AG10803 (cell line): Measurements from ENCODE around the gene RND2.
A peak's percentile ranks its signal among the peaks of the same experiment; 100 is the strongest.
"Not testable (repeated sequence)": the region's sequence is repeated elsewhere in the genome, so short reads cannot be mapped to it uniquely, and the experiment has no call there.

Experiments
- DNase-seq: peaks from one replicate; pipeline ENCODE4 v3.0.0; 2010; ENCODE audit warnings: low read depth
- H3K4me3 ChIP-seq: 2 replicates; pipeline ENCODE4 v1.5.1; 2011; ENCODE audit warnings: mild to moderate bottlenecking, low read length, control low read depth
- TF ChIP-seq, protein P1 (sequence below): conservative IDR thresholded peaks from 2 replicates; pipeline ENCODE4 v1.5.1; 2011; ENCODE audit warnings: mild to moderate bottlenecking, low read length, control low read depth, inconsistent platforms

Gene RND2

DNA sequence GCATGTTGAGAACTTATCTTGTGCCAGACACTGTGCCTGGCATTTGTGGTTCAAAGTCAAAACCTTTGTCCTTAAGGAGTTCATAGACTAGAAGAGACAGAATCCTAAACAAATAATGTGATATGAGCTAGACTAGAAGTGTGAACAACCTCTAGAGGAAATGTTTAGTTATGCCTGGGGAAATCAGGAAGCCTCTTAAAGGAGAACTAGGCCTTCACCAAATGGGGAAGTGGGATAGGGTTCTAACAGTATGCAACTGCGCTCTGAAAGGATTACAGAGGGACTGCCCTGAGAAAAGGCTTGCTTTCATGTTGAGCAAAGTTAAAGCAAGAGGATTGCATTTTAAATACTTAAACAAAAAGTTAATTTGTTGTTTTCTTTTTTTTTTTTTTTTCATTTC is 39.8 kb upstream of the RND2 start:
- DNase-seq, result no peak
- TF ChIP-seq, protein P1, sequence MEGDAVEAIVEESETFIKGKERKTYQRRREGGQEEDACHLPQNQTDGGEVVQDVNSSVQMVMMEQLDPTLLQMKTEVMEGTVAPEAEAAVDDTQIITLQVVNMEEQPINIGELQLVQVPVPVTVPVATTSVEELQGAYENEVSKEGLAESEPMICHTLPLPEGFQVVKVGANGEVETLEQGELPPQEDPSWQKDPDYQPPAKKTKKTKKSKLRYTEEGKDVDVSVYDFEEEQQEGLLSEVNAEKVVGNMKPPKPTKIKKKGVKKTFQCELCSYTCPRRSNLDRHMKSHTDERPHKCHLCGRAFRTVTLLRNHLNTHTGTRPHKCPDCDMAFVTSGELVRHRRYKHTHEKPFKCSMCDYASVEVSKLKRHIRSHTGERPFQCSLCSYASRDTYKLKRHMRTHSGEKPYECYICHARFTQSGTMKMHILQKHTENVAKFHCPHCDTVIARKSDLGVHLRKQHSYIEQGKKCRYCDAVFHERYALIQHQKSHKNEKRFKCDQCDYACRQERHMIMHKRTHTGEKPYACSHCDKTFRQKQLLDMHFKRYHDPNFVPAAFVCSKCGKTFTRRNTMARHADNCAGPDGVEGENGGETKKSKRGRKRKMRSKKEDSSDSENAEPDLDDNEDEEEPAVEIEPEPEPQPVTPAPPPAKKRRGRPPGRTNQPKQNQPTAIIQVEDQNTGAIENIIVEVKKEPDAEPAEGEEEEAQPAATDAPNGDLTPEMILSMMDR, result no peak
- no peak overlapping the region for H3K4me3 ChIP-seq

DNA sequence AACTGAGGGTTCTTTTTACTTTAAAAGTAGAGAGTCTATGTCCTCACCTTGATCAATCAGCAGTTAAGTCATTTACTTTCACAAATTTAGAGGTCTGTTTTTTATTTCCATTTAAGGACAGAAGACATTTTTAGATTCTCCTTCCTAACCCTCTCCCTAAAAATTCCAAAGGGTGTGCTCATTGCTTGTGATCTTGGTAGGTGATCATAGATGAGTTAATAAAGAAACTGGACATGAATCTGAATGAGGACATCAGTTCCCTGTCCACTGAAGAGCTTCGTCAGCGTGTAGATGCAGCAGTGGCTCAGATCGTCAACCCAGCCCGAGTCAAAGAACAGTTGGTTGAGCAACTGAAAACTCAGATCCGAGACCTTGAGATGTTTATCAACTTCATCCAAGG is 35.9 kb upstream of the RND2 start:
- no peak overlapping the region for H3K4me3 ChIP-seq
- TF ChIP-seq, protein P1, result no peak

DNA sequence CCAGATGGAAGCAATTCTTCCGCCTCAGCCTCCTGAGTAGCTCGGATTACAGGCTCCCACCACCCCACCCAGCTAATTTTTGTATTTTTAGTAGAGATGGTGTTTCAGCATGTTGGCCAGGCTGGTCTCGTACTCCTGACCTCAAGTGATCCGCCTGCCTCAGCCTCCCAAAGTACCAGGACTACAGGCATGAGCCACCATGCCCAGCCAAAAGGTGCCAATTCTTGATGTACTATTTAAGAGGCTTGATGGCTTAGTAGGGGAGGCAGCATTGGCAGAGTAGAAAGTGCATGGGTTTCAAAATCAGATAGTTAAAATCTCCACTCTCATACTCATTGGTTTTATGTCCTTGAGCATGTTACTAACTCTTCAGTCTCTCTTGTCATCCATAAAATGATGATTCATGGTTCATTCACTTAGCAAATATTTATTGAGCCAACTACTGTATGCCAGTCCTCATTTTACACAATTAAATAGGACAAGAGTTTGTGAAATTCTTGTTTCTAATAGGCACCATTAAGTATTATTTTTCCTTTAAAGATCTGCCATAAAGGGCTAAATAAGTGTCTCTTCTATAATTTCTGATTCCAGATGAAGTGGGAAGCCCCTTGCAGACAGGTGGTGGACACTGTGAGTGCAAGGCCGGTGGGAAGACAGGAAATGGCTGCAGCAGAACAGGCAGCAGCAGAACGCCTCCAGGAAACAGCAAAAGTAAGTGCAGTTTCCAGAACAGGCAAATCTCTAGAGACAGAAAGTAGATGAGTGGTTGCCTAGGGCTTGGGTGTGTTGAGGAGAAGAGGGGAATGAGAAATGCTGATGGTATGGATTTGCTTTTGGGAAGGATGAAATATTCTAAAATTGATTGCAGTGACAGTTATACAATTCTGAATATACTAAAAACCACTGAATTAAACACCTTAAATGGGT is 35.0 kb upstream of the RND2 start:
- peak; percentile 46 for DNase-seq
- no peak overlapping the region for H3K4me3 ChIP-seq
- TF ChIP-seq, protein P1, result no peak

More for the DNA sequence above, 35.9 kb upstream of the RND2 start:
- DNase-seq, result no peak

DNA sequence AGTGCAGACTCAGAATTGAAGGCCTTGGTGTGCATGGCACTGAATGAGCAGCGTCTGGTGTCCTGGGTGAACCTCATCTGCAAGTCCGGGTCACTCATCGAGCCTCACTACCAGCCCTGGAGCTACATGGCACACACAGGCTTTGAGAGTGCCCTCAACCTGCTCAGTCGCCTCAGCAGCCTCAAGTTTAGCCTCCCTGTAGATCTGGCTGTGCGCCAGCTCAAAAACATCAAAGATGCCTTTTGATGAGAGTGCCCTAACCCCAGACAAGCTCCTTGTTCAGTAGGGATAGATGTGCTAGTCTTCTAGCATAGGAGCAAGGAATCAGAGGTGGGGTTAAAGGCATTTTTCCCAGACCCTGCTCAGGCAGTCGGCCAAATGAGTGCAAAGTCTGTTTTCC is 33.6 kb upstream of the RND2 start:
- H3K4me3 ChIP-seq, result no peak overlapping the region
- DNase-seq, result no peak
- TF ChIP-seq, protein P1, result no peak

DNA sequence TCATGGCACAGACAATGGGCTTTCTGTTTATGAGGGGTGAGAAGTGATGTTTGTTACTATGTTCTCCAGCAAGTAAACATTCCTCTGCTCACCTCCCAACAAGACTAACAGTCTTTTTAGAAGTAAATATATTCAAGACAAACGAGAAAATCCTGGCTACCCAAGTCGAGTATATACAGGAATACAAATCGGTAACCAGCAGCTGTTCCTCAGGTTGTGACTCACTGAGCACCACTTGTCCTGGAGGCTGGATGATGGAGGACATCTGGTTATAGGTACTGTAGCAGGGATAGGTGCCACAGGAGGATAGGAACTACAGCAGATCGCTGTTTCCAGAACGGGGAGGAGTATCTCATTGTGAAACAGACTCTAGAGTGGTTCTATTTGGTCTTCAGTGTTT is 32.2 kb upstream of the RND2 start:
- DNase-seq, result no peak
- TF ChIP-seq, protein P1, result no peak

DNA sequence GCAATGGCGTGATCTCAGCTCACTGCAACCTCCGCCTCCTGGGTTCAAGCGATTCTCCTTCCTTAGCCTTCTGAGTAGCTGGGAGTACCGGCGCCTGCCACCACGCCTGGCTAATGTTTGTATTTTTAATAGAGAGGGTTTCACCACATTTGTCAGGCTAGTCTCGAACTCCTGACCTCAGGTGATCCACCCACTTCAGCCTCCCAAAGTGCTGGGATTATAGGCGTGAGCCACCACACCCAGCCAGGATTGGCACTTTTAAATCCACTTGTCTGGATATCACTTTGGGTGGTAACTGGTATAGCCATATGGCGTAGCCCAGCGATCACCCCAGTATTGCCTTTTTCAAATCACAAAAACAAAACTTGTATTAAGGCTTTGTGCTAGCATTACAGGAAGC is 31.1 kb upstream of the RND2 start:
- not testable (repeated sequence) for DNase-seq, H3K4me3 ChIP-seq

More for the DNA sequence above, 32.2 kb upstream of the RND2 start:
- no peak overlapping the region for H3K4me3 ChIP-seq

DNA sequence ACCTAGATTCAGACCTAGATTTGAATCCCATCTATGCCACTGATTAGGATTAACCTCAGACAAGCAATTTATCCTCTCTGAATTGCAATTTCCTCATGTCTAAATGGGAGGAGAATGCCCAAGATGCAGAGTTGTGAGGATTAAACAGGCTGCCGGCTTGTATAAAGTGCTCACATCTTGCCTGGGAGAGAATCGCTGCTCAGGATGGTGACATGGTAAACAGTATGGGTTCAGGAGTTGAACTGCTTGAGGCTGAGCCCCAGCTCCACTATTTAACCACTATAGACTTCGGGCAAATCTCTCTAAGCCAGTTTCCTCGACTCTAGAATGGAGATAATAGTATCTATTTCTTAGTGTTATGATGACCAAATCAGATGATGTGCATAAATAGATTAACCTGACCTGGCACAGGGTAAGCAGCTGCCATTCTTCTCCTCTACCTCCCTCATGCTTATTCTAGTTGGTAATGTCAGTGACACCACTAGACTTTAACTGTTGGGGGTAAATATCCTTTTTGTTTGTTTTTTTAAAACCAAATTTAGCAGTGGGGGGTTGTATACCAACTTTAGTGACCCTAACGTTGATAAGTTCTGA is 27.5 kb upstream of the RND2 start:
- H3K4me3 ChIP-seq, result peak overlapping the region; percentile 41
- TF ChIP-seq, protein P1, result no peak
- no peak for DNase-seq
